ACC112 (cell line): ENCODE measurements around the gene ANKRD44.

Source experiments
- H2AFZ ChIP-seq: fragments of 200-600 bp; sonication (generic); one replicate; pipeline ENCODE4 v1.6.0; 2017; ENCODE audit warnings: antibody characterized with exemption, low read length; ENCODE audit not compliant: unreplicated experiment
- H3K27ac ChIP-seq: fragments of 200-600 bp; sonication (generic); 2 replicates; pipeline ENCODE4 v1.5.1; 2014; ENCODE audit warnings: low read depth, mild to moderate bottlenecking, antibody characterized with exemption, low read length, moderate library complexity
- H3K27me3 ChIP-seq: fragments of 200-600 bp; sonication (generic); 2 replicates; pipeline ENCODE4 v1.6.1; 2014; ENCODE audit warnings: mild to moderate bottlenecking, antibody characterized with exemption, low read length, moderate library complexity, mixed read lengths; ENCODE audit not compliant: insufficient read depth
- H3K36me3 ChIP-seq: fragments of 200-600 bp; sonication (generic); 2 replicates; pipeline ENCODE4 v1.6.1; 2016; ENCODE audit warnings: mild to moderate bottlenecking, antibody characterized with exemption, low read length, moderate library complexity, mixed read lengths; ENCODE audit not compliant: insufficient read depth
- H3K4me1 ChIP-seq: fragments of 200-600 bp; sonication (generic); one replicate; pipeline ENCODE4 v1.6.1; 2016; ENCODE audit warnings: low read length, mixed read lengths; ENCODE audit not compliant: insufficient read depth, unreplicated experiment, control insufficient read depth
- H3K4me3 ChIP-seq: fragments of 200-600 bp; sonication (generic); 2 replicates; pipeline ENCODE4 v1.5.1; 2014; ENCODE audit warnings: mild to moderate bottlenecking, low read depth, low read length
- H3K79me2 ChIP-seq: fragments of 200-600 bp; sonication (generic); one replicate; pipeline ENCODE4 v1.6.0; 2016; ENCODE audit warnings: low read length; ENCODE audit not compliant: control insufficient read depth, unreplicated experiment, insufficient read depth

The ANKRD44 gene

DNA sequence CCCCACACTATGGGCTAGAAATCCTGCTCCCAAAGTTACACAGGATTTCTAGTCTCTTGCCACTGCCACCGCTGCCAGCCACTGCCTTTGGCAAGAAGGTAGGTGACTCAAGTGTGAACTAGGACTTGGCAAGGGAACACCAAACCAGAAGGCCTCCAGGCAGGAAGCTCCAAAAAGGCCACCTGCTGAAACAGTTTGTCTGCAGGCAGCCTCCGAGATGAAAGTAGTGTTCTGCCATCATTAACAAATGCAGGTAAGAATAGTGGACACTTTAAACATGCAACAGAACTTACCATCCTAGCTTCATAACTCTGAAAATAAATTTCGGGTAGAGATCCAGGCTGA is 3.9 kb downstream of the ANKRD44 start:
- Histone ChIP-seq H2AFZ (no peak overlapping the region), H3K27ac (no peak overlapping the region), H3K79me2 (no peaks in the 10 kb centered on the region), H3K4me1 (peaks cover 7% of the 10 kb centered on the region), H3K27me3 (no peaks in the 10 kb centered on the region), H3K4me3 (no peak overlapping the region), H3K36me3 (no peaks in the 10 kb centered on the region)

DNA sequence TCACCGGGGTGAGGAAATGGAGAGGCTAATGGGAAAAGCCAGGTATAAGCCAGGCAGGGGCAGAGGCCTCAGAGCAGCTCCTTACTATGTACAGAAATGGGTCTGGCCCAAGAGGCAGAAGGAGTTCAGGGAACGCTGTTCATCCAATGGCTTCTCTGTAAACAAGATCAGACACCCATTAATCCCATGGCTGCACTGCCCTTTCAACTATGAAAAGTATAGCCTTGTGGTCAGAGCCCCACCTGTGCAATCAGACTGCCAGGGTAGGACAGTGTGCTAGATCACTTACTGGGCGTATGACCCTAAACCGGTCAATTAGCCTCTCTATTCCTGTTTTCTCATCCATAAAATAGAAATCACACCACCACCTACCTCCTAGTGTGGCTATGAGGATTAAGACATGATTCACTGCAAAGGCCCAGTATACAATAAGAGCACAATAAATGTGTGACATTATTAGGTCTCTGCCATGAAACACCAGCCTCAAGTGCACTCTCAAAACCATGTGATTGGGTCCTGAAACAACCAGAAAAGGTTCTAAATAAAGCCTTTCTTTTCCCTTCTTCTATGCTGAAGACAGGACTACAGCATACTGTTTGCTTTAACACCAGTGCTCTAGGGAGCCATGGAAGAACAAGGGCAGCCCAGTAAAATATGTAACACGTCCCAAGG is 4.4 kb downstream of the ANKRD44 start:
- H3K27ac ChIP-seq: no peak overlapping the region
- peaks cover 2% of the 10 kb centered on the region for H3K4me1 ChIP-seq
- no peak overlapping the region for H3K4me3 ChIP-seq
- H3K36me3 ChIP-seq: no peaks in the 10 kb centered on the region
- H2AFZ ChIP-seq: no peak overlapping the region
- H3K27me3 ChIP-seq: no peaks in the 10 kb centered on the region
- no peaks in the 10 kb centered on the region for H3K79me2 ChIP-seq

- Histone ChIP-seq H3K27me3 (no peaks in the 10 kb centered on the region), H3K4me1 (no peaks in the 10 kb centered on the region), H3K36me3 (no peaks in the 10 kb centered on the region), H3K27ac (no peak overlapping the region), H3K79me2 (no peaks in the 10 kb centered on the region), H2AFZ (no peak overlapping the region), H3K4me3 (no peak overlapping the region)
Observed at GRCh38 chr2:197304556-197305011, 6.0 kb downstream of the ANKRD44 start.

- H3K79me2 ChIP-seq: no peaks in the 10 kb centered on the region
- no peak overlapping the region for H3K4me3 ChIP-seq
- no peaks in the 10 kb centered on the region for H3K4me1 ChIP-seq
- no peaks in the 10 kb centered on the region for H3K36me3 ChIP-seq
- no peak overlapping the region for H3K27ac ChIP-seq
- H3K27me3 ChIP-seq: no peaks in the 10 kb centered on the region
- no peak overlapping the region for H2AFZ ChIP-seq
Observed at GRCh38 chr2:197300139-197300538, 10.4 kb downstream of the ANKRD44 start.

DNA sequence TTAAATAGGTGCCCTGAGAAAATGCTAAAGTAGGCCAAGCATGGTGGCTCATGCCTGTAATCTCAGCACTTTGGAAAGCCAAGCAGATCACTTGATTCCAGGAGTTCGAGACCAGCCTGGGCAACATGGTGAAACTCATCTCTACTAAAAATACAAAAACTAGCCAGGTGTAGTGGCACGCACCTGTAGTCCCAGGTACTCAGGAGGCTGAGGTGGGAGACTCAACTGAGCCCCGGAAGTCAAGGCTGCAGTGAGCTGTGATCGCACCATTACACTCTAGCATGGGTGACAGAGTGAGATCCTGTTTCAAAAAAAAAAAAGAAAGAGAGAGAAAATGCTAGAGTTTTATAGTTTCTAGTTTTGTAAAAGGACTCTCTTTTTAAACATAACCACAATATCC is 12.0 kb downstream of the ANKRD44 start:
- no peaks in the 10 kb centered on the region for H3K27me3 ChIP-seq
- no peak overlapping the region for H3K4me3 ChIP-seq
- H2AFZ ChIP-seq: no peak overlapping the region
- no peaks in the 10 kb centered on the region for H3K36me3 ChIP-seq
- H3K27ac ChIP-seq: no peak overlapping the region
- no peaks in the 10 kb centered on the region for H3K4me1 ChIP-seq
- H3K79me2 ChIP-seq: no peaks in the 10 kb centered on the region

DNA sequence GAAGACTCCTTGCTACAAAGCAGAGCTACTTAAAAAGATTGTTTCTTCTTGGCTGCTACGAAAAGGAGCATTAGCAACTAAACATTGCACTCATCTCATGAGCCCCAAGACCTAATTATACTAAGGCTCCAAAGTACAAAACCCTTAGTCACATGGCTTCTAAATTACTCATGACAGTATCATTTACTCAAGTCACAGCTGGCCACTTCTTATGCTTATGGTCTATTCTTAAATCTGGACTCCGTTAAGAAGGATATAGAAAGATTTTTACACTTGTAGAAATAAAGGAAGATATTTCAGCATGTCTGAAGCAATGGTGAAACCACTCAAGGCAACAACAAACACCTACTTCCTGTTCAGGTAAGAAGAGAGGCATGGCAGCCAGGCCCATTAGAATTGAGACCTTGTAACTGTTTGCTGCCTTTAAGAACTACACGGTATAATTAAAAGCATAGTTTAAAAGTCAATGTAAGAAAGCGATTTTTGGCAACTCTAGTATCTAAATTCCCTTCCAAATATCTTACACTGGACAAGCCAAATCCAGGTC is 12.7 kb downstream of the ANKRD44 start:
- Histone ChIP-seq H3K36me3 (no peaks in the 10 kb centered on the region), H3K27me3 (no peaks in the 10 kb centered on the region), H3K4me1 (peaks cover 3% of the 10 kb centered on the region), H2AFZ (no peak overlapping the region), H3K79me2 (no peaks in the 10 kb centered on the region), H3K27ac (no peak overlapping the region), H3K4me3 (no peak overlapping the region)

DNA sequence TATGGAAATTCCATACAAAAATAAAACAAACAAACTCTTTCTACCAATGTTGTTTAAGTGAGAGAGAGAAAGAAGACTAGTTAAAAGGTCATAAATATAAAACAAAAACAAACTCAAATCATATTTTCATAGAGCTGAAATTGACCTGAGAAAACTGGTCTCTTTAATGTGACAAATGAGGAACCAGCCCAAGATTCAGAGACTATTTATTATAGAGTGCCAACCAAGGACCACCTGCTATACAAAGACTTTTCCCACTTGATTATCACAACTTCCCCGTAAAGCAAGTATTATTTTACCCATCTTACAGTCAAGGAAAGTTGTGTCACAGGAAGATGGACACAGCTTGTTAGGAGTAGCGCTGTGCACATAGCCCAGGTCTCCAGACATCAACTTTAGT is 13.3 kb downstream of the ANKRD44 start:
- no peaks in the 10 kb centered on the region for H3K79me2 ChIP-seq
- H3K27ac ChIP-seq: no peak overlapping the region
- H3K36me3 ChIP-seq: no peaks in the 10 kb centered on the region
- H3K27me3 ChIP-seq: no peaks in the 10 kb centered on the region
- no peak overlapping the region for H3K4me3 ChIP-seq
- H3K4me1 ChIP-seq: peaks cover 6% of the 10 kb centered on the region
- H2AFZ ChIP-seq: no peak overlapping the region

DNA sequence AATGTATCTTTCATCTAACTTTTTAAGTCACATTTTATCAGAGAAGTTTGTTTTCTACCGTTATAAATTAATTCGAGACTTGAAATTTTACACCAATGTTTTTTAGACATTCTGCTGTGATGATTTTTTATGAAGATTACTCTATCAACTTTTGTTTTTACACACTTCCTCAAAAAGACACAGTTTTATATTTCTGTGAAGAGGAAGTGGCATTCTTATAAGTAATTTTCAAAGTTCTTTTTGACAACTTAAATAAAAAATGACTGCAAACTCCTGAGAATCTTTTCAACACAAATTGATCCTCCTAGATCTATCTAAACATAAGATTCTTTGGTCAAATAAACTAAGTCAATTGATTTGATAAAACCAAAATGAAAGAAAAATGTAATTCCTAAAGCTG is 13.7 kb downstream of the ANKRD44 start:
- Histone ChIP-seq H2AFZ (no peak overlapping the region), H3K27ac (no peak overlapping the region), H3K36me3 (no peaks in the 10 kb centered on the region), H3K4me3 (no peak overlapping the region), H3K27me3 (no peaks in the 10 kb centered on the region), H3K4me1 (peaks cover 6% of the 10 kb centered on the region), H3K79me2 (no peaks in the 10 kb centered on the region)

GRCh38 chr2:197294260-197294659 is 16.3 kb downstream of the ANKRD44 start:
- Histone ChIP-seq H3K27ac (no peak overlapping the region), H3K4me1 (peaks cover 6% of the 10 kb centered on the region), H3K27me3 (no peaks in the 10 kb centered on the region), H2AFZ (peak overlapping the region; percentile 58), H3K79me2 (no peaks in the 10 kb centered on the region), H3K4me3 (no peak overlapping the region), H3K36me3 (no peaks in the 10 kb centered on the region)

- Histone ChIP-seq H3K27me3 (no peaks in the 10 kb centered on the region), H2AFZ (no peak overlapping the region), H3K4me3 (no peak overlapping the region), H3K36me3 (no peaks in the 10 kb centered on the region), H3K4me1 (peaks cover 6% of the 10 kb centered on the region), H3K79me2 (no peaks in the 10 kb centered on the region), H3K27ac (no peak overlapping the region)
Observed at GRCh38 chr2:197293252-197294007, 17.1 kb downstream of the ANKRD44 start.

- Histone ChIP-seq H2AFZ (no peak overlapping the region), H3K27ac (no peak overlapping the region), H3K27me3 (no peaks in the 10 kb centered on the region), H3K4me3 (no peak overlapping the region), H3K79me2 (no peaks in the 10 kb centered on the region), H3K36me3 (no peaks in the 10 kb centered on the region), H3K4me1 (peaks cover 7% of the 10 kb centered on the region)
Observed at GRCh38 chr2:197292619-197293018, 18.0 kb downstream of the ANKRD44 start.
